ENCODE measurements around the gene GKAP1. TPM values are rescaled to one million over a fixed set of nuclear protein-coding genes. Genes with fewer than 3 reads are reported as not detected.
"Not testable (repeated sequence)": the region's sequence is repeated elsewhere in the genome, so short reads cannot be mapped to it uniquely, and the experiment has no call there.

GKAP1 gene
- polyA plus RNA-seq, 1 donor (not counting 4 experiments of a cell fraction or from before 2014, with no cell fraction given): 0.62 TPM

DNA sequence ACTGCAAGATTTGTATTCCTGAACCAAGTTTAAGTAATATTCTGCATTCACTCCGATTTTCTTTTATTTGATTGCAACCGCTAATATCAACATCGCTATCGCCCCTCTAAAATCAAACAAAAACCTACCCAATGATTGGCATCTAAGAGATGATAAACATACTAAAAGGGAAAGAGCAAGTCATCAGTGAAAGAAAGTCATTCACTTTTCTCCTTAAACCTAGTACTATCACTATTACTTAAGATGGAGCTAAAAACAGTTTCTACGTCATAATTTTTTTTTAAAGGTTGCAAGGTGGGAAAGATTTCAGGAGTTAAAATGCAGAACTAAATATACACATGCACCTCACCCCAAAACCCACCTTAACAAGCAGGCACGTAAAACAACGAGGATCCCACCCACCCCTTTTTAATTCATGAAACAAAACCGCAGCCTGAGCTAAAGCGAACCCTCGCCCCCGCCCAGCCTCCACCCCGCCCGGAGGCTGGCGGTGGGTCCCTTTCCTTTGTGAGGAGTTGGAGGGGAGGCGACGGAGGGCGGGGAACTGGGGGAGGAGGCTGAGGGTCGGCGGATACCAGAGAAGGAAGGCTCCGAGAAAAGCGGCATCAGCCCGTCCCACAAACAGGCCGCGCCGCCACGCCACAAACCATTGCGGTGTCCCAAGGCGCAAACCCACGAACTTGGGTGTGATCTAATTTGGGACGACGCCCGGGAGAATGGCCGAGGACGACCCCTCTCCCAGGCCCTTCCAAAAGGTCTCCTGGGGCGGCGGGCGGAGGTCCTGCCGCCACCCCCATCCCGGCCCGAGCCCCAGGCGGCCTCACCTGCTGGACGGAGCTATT, 110.7 kb downstream of the GKAP1 start:
- FAIRE-seq (no peak), DNase-seq (ENCODE audit: low read depth, low spot score) (no peak)
- H3K9me1 ChIP-seq (ENCODE audit: control insufficient read depth, extremely low read depth, insufficient read depth, low read length): no peaks in the 10 kb centered on the region

GRCh38 chr9:83705219-83705651, 112.3 kb downstream of the GKAP1 start:
- peaks cover 81% of the 10 kb centered on the region for H3K79me2 ChIP-seq (ENCODE audit: control insufficient read depth, insufficient read depth, low read length)
- peak overlapping the region; percentile 98 for H3K4me2 ChIP-seq (ENCODE audit: control insufficient read depth, extremely low read depth, insufficient read depth, low read depth, low read length)
- H4K20me1 ChIP-seq (ENCODE audit: control insufficient read depth, extremely low read depth, insufficient read depth, low read length): peaks cover 10% of the 10 kb centered on the region
- H3K4me3 ChIP-seq (ENCODE audit: control insufficient read depth in 2 of 3, extremely low read depth in 1 of 3, insufficient read depth in 2 of 3, low read depth in 1 of 3, low read length in 3 of 3): peak overlapping the region in 1 of 3 experiments; percentile 97
- peaks cover 29% of the 10 kb centered on the region for H3K4me1 ChIP-seq (ENCODE audit: control insufficient read depth, extremely low read depth, insufficient read depth, low read length)
- H3K36me3 ChIP-seq (ENCODE audit: control insufficient read depth in 2 of 2, extremely low read depth in 1 of 2, insufficient read depth in 2 of 2, low read length in 2 of 2); FAIRE-seq; H3K9me1 ChIP-seq (ENCODE audit: control insufficient read depth, extremely low read depth, insufficient read depth, low read length); H2AFZ ChIP-seq (ENCODE audit: control insufficient read depth, low read length); H3K9ac ChIP-seq (ENCODE audit: control insufficient read depth, extremely low read depth, insufficient read depth, low read length); dilution Hi-C loops (cut with MboI; ENCODE audit: extremely low pct_ligation_motif_present, low sequenced_read_pairs); DNase-seq (ENCODE audit: low read depth, low spot score); H3K27ac ChIP-seq (ENCODE audit: control insufficient read depth, insufficient read depth, low read length); H3K9me3 ChIP-seq (ENCODE audit: control insufficient read depth, low read depth, low read length); H3K27me3 ChIP-seq (ENCODE audit: control insufficient read depth, extremely low read depth, insufficient read depth, low read length): not testable (repeated sequence)

More for the DNA sequence above, 110.7 kb downstream of the GKAP1 start:
- Histone ChIP-seq H3K4me3 (ENCODE audit: control insufficient read depth in 2 of 3, extremely low read depth in 1 of 3, insufficient read depth in 2 of 3, low read depth in 1 of 3, low read length in 3 of 3) (peak overlapping the region; percentile 94 to 98 (median 97)), H3K36me3 (ENCODE audit: control insufficient read depth in 2 of 2, extremely low read depth in 1 of 2, insufficient read depth in 2 of 2, low read length in 2 of 2) (no peaks in the 10 kb centered on the region), H3K4me1 (ENCODE audit: control insufficient read depth, extremely low read depth, insufficient read depth, low read length) (peaks cover 26% of the 10 kb centered on the region), H3K79me2 (ENCODE audit: control insufficient read depth, insufficient read depth, low read length) (peaks cover 64% of the 10 kb centered on the region), H3K27me3 (ENCODE audit: control insufficient read depth, extremely low read depth, insufficient read depth, low read length) (no peaks in the 10 kb centered on the region), H3K27ac (ENCODE audit: control insufficient read depth, insufficient read depth, low read length) (peak overlapping the region; percentile 100), H2AFZ (ENCODE audit: control insufficient read depth, low read length) (peak overlapping the region; percentile 70), H3K4me2 (ENCODE audit: control insufficient read depth, extremely low read depth, insufficient read depth, low read depth, low read length) (peak overlapping the region; percentile 98), H3K9me3 (ENCODE audit: control insufficient read depth, low read depth, low read length) (no peaks in the 10 kb centered on the region), H3K9ac (ENCODE audit: control insufficient read depth, extremely low read depth, insufficient read depth, low read length) (peak overlapping the region; percentile 99), H4K20me1 (ENCODE audit: control insufficient read depth, extremely low read depth, insufficient read depth, low read length) (peaks cover 3% of the 10 kb centered on the region)
- TF ChIP-seq, protein P1, sequence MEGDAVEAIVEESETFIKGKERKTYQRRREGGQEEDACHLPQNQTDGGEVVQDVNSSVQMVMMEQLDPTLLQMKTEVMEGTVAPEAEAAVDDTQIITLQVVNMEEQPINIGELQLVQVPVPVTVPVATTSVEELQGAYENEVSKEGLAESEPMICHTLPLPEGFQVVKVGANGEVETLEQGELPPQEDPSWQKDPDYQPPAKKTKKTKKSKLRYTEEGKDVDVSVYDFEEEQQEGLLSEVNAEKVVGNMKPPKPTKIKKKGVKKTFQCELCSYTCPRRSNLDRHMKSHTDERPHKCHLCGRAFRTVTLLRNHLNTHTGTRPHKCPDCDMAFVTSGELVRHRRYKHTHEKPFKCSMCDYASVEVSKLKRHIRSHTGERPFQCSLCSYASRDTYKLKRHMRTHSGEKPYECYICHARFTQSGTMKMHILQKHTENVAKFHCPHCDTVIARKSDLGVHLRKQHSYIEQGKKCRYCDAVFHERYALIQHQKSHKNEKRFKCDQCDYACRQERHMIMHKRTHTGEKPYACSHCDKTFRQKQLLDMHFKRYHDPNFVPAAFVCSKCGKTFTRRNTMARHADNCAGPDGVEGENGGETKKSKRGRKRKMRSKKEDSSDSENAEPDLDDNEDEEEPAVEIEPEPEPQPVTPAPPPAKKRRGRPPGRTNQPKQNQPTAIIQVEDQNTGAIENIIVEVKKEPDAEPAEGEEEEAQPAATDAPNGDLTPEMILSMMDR (optimal IDR thresholded peaks at IDR 0.05 in 1 of 3, IDR thresholded peaks at IDR 0.05 in 1 of 3, conservative IDR thresholded peaks at IDR 0.05 in 1 of 3; ENCODE audit: extremely low read depth in 1 of 3, insufficient read depth in 2 of 3, low read length in 3 of 3): no peak
- TF ChIP-seq EZH2 (IDR thresholded peaks at IDR 0.05; ENCODE audit: low read length): no peak
- dilution Hi-C loops (cut with MboI; ENCODE audit: extremely low pct_ligation_motif_present, low sequenced_read_pairs): no loop called here
